NOMO-1 (cell line): ENCODE results near the gene DAAM2.

Experiments
- DNase-seq, 2 experiments: peaks; one replicate each; lab custom pipeline; 2025; ENCODE audit not compliant: unreplicated experiment in 2 of 2; lab: John Stamatoyannopoulos, UW

Gene DAAM2

DNA sequence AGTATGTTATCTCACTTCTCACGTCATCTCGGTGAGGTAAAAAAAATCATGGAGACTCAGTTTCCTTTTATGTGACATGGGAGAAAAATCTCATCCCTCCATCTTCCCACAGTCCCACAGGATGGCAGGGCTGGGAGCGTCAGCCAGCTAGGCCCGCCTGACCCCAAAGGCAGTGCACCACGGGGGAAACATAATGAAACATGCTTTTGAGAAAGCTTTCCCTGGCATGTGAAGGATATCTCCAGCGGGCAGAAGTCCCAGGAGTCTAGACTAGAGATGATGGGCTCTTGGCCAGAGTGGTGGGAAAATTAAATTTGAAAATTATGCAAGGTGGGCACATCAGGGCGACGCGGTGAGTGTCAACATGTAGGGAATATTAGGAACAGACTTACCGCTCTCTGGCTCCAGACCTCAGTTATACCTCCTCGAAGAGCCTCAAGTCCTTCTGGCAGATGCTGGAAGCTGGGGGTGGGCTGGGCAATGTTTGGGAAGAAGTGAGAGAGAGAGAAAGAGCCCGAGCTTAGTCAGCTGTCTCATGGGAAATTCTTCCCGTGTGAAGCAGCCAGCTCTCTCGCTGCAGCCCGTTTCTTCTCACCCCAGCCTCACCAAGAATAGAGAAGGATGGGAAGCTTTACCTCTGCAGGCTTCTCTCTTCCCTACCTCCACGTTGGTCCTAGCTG is 89.8 kb downstream of the DAAM2 start:
- DNase-seq, result no peak

DNA sequence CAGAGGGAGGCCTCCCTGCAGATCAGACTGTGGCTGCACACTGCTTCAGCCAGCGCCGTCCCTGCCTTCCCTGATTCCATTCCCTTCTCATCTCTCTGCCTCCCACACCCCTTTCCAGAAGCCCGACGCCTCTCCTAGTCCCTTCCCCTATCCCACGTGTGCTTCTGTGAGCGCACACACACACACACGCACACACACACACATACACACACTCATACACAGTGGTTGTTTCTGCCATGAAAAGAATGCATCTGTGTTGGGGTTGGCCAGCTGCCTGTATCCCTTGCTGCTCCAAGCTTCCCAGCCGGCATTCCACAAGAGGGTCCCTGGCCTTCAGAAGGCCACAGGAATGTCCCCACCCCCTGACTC is 90.3 kb downstream of the DAAM2 start:
- DNase-seq, result no peak

DNA sequence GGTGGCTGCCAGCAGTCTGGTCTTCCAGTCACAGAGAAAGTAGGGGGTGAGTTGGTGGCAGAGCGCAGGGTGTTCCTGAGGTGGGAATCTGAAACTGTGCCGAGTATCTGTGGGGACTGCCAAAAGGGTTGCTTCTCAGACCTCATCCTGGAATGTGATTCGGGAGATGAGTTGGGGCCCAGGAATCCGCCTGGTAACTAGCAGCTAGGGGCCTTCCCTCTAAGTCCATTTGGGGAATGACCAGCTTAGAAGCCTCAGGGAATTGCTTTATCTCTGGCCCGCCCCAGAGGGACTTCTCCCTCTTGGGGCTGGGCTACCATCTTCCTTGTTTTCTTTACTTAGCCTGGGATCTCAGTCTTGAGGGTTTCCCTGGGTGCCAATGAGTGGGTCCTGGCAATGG is 92.5 kb downstream of the DAAM2 start:
- no peak for DNase-seq

DNA sequence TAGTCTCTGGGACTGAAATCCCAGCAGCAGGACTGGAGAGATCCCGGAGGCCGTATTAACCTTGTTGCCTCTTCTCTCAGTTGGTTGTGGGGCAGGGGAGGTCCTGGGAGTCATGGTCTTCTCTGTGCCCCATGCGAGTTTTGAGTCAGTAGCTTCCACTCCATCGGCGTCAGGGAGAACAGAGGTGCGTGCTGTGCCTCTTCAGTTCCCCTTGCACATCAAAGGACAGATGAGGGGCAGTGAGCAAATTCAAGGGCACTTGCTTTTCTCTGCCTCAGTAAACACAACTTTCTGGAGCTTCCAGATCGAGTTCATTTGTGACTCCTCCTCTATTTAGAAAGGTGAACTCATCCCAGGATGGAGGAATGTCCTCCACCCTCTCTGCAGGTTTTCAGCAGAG is 93.5 kb downstream of the DAAM2 start:
- DNase-seq, result no peak

DNA sequence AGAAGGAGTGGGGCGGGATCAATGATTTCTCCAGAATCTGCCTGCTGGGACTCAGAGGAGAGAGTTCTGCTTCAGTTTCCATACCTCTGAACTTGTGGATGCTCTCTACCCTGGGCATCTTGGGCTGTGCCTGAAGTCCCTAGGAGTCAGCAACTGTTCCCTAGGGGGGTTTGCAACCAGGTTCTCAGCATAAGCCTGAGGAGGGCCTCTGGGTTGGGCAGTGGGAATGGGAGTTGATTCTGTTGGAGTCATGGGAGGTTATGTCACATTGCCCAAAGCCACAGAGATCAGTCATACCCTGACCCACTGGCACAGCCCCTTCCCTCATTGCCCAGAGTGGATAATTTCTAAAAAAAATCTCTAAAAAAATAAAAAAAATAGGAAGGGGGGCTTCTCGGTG is 94.7 kb downstream of the DAAM2 start:
- no peak for DNase-seq

DNA sequence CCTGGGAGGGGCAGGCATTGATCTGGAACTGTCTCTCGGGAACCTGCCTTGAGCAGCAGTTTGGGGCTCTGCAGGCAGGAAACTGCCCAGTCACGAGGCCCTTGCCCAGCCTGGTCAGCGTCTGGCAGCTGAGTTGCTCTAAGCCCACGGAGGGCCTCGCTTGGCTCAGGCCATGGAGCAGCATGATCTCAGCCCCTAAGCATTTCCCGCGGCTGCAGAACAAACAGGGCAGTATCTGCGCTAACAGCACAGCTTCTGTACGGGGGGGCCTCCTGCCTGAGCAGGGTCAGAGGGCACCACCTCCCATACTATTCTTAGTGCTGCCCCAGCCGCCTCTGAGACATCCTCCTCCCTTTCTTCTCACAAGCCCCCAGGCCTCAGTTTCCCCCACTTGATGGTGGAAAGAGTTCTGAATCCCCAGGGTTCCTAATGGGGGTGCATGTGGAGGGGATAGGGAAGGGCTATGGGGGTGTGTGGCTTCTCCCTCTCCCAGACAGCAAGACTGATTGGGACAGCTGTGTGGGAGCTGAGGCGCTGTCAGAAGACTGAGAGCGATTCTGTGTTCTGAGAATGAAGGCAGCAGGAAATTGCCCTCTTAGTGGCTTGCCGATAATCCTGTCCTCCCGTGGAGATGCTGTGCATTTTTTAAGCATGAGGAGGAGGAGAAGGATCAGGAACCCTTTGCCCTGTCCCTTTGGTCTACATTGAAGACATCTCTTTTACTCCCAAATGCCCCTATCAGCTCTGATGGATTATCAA is 95.7 kb downstream of the DAAM2 start:
- no peak for DNase-seq

DNA sequence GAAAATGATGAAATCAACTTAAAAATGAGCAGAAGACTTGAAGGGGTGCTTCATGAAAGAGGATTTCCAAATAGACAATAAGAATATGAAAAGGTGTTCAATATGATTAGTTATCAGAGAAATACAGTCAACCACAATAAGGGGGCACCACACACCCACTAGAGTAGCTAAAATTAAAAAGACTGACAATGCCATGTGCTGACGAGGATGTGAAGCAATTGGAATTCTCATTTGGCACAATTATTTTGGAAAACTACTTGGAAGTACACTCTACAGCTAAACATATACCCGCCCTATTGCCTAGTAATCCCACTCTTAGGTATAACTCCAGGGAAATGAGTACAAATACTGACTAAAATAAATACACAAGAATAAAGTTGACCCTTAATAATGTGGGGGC is 97.1 kb downstream of the DAAM2 start:
- no peak for DNase-seq

DNA sequence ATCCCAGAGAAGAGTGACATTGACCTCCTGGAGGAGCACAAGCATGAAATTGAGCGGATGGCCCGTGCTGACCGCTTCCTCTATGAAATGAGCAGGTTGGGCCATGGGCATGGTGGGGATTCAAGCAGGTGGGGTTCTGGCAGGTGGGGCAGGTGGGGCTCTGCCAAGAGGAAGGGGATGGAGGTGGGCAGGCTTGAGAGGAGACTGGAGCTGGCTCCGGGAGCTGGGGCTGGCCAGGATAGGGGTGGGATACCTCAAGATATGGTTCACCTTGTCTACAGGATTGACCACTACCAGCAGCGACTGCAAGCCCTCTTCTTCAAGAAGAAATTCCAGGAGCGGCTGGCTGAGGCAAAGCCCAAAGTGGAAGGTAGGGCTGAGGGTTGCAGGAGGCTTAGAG is 99.2 kb downstream of the DAAM2 start:
- DNase-seq, result no peak

DNA sequence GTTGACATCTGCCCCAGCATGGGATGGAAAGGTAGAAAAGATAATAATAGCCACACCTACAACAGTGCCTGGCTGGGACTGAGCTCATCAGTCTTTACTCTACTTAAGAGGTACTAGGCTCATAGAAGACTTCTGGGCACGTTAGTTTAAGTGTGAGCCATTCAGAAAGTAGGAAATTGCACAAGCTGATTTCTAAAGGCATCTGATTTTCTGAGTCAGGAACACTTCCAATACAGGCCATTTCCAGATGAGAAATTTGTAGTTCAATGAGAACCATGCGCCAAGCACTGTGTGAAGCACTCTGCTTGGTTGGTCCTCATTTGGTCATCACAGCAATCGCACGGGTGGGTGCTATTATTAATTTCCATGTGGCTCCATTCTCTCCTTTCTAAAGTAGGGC is 99.8 kb downstream of the DAAM2 start:
- DNase-seq, result peak in 1 of 2 experiments; percentile 1

DNA sequence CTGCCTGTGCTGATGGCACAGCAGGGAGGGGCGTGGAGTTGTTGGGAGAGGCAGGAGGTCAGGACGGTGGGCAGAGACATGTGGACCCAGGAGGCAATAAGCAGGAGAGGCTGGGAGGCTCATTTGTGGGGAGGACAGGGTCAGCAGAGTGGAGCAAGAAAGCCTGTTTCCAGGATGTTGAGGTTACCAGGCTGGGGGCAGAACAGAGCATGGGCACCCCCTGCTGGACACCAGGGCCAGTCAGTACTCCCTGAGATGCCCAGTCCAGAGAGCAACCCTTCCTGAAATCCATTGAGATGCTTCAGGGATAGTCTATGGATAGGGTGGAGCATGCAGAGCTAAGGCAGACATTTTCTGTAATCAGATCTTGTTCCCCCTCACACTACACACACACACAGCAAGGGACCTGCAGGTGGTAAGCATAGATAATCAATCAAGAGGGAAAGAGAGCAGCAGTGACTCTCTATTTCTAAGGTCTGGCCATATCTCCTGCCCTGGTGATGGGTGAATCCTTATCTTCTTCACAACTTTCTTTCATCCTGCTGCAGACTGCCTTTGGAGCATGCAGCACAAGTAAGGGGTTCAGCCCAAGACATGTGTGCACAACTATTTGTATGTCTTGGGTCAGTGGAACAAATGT is 100.4 kb downstream of the DAAM2 start:
- DNase-seq, result no peak

DNA sequence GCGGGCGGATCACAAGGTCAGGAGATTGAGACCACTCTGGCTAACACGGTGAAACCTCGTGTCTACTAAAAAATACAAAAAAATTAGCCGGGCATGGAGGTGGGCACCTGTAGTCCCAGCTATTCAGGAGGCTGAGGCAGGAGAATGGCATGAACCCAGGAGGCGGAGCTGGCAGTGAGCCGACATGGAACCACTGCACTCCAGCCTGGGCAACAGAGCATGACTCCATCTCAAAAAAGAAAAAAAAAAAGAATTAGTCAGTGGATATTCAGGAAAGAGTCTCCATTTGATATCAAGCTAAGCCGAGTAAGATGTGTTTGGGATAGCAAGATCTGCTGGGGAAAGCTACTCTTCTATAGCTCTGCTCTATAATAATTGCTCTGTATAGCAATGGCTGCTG is 101.1 kb downstream of the DAAM2 start:
- no peak for DNase-seq

DNA sequence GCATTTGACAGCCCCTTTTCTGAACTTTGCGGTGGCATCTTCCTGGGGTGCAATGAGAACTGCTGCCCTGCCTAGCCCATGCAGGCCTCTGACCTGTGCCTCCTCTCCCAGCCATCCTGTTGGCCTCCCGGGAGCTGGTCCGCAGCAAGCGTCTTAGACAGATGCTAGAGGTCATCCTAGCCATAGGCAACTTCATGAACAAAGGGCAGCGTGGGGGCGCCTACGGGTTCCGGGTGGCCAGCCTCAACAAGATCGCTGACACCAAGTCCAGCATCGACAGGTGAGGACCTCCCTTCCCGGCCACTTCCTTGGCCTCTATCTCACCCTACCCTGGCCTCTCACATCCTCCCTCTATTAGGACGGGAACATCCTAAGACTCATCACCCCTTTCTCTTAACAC is 104.5 kb downstream of the DAAM2 start:
- DNase-seq, result no peak

DNA sequence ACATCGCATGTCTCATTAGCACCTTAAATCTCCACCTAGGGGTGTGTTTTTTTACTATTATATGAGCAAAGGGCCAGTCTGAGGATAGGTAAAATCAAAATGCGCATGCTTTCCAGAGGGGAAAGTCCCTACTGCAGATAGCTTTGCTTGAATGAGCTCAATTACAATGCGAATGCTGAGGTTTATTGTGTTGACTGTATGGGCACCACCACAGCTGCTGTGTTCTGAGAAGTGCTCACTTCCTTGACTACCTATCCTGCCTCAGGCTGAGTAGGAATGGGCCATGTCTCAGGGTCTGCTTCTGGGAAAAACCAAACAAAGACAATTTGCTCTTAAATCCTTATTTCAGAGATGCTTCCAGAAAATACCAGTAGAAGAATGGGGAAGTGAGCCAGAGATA is 105.5 kb downstream of the DAAM2 start:
- no peak for DNase-seq

DNA sequence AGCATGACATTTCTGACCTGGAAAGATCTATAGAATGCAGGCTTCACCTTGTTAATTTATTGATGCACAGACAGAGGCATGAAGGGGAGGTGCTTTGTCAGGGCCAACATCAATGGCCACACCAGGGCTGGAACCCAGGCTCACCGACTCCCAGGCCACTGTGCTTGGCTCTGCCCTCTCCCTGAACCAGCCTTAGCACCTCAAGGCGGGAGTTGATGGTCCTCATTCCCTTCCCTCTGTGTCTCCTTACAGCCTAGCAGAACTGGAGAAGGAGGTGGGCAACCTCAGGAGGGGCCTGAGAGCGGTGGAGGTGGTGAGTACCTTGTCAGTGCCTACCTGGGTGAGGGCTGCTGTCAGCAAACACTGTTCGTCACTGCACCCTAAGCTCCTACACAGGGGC is 106.4 kb downstream of the DAAM2 start:
- no peak for DNase-seq

DNA sequence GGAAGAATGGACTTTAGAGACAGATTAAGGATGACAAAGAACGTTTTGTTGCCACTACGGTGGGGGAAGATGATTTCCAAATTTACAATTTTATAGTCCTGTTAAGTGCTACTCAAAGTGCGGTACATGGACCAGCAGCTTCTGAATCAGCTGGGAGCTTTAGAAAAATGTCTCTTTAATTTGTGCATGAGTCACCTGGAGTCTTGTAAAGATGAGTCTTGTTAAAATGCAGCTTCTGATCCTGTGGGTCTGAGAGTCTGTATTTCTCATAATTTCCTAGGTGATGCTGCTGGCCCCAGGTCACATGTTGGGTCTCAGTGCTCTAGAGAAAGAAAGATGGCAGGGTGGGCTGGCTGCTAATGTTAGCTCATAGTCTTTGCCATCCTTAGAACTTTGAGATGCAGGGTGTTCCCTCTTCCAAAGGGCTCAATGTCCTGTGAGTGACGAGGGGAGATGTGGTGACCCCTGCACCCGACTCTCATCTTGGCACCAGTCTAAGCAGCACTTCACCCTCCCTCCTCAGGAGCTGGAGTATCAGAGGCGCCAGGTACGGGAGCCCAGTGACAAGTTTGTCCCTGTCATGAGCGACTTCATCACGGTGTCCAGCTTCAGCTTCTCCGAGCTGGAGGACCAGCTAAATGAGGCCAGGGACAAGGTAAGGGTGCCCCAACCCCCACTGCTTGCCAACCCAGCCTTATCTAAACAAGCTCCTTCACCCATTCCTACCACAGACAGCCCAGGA is 107.5 kb downstream of the DAAM2 start:
- no peak for DNase-seq

DNA sequence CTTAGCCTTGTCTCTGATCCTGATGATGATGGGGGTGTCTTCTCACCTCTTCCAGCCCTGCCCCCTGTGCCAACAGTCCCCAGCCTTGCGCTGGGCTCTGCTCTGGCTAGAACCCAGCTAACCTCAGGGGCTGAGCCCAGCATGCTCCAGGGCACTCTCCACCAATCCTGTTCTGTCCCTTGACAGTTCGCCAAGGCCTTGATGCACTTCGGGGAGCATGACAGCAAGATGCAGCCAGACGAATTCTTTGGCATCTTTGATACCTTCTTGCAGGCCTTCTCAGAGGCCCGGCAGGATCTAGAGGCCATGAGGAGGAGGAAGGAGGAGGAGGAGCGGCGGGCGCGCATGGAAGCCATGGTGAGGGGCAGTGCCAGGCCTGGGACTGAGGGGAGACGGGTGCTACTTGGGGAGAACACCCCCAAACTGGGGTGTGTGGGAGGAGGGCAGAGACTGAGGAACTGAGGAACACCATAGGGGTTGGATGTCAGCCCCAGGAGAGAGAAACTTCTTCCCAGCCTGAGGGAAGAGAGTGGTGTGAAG is 109.0 kb downstream of the DAAM2 start:
- DNase-seq, result no peak

DNA sequence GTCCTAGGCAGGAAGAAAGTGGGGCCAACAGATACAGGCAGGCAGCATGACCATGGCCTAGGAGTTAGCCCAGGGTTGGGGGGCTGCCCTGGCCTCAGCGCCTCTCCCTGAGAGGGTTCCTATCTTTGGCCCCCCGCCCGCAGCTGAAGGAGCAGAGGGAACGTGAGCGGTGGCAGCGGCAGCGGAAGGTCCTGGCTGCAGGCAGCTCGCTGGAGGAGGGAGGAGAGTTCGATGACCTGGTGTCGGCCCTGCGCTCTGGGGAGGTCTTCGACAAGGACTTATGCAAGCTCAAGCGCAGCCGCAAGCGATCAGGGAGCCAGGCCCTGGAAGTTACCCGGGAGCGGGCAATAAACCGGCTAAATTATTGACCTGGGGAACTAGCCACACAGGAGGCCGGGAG is 109.5 kb downstream of the DAAM2 start:
- DNase-seq, result no peak

DNA sequence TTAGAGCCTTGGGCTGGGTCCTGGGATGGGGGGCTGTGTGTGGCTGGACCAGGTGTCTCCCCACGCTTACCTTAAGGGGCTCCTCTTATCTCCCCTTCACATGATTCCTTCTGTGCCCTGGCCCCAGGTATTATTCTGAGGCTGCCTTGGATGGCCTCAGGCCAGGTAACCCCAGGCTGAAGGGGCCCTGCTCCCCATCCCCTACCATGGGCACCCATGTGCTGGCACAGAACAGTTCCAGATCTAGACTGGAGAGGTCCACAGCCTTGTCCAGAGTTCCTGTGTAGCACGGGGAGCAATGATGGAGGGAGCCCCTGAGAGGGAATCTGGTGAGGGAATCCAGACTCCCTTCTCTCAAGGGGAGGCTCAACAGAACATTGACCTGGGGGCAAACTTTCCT is 110.0 kb downstream of the DAAM2 start:
- no peak for DNase-seq

DNA sequence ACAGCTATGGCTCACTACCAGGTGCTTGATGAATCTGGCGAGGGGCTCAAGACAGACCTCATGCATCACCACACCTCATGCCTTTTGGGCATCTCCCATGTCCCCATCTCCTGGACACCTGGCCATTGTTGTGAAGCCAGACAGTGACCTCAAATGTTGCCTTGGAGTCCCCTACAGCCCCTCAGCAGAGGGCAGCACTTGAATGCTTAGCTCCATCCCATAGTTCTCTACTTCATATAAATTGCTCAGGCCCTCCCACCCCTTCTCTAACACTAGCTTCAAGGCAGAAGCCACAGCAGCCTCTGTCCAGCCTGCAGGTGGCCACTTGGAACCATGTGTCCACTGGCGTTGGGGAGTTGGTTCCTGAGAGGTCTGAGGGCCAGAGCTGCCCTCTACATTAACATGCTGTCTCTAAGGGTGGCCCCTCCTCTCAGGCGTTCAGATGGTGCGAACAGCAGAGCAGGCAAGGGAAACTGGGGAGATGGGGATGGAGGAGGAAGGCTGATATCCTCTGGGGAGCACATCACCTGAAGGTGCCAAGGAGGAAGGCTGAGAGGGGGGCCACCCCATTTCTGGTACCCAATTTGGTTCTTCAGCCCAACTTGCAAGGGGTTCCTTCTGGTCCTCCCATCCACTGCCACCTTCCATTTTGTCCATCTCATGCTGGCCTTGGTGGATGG is 110.8 kb downstream of the DAAM2 start:
- no peak for DNase-seq

DNA sequence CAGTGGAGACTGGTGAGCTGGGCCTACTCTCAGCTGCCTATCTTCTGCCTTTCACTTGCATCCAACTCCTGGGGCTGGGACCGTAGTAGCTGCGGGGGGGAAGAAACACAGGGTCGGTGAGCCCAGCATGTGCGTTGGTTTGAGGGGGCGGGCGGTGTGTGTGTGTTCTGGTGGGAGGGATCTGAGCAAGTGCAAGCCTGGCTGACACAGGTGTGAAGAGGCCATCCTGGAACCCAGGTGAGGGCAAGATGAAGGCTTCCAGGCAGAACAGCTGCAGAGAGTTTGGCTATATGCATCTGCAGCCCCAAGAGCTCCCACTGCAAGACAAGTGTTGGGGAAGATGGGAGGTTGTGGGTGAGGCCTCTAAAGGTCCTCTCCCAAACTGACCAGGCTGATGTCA is 111.5 kb downstream of the DAAM2 start:
- DNase-seq, result no peak
